DMS 273 (cell line): ENCODE data around the gene CPT1A.

ENCODE experiments used
- DNase-seq: peaks from one replicate; lab custom pipeline; 2025; ENCODE audit not compliant: unreplicated experiment; lab: John Stamatoyannopoulos, UW

Gene CPT1A

DNA sequence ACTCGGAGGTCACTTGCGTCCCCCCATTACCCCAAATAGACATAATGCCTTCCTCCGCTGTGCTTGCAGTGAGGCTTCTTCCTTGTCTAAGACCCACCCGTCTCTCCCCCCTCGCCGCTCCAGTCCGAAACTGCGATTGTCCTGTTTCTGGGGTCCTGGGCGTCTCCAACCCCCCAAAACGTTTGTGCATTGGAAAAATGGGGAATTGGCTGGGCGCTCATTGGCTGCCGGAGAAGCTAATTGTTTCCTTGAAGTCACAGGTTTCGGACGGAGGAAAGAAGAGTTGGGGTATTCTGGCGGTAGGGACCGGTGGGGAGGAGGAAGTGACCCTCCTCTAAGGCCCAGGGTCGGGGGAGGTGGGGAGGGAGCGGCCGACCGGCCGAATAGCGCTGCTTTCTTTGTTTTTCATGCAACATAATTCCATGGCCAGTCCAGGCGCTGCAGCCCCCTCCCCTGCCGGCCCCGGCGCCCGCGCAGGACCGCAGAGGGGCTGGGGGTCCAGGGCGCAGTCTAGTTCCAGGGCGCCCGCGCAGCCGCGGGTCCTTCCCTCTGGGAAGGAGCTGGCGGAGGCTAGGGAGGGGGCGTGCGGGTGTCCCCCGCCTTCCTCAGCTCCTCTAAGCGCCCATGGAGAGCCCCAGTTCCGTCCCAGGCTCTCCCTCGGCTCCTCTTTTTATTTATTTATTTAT lies 12.7 kb upstream of the CPT1A start:
- no peak for DNase-seq

DNA sequence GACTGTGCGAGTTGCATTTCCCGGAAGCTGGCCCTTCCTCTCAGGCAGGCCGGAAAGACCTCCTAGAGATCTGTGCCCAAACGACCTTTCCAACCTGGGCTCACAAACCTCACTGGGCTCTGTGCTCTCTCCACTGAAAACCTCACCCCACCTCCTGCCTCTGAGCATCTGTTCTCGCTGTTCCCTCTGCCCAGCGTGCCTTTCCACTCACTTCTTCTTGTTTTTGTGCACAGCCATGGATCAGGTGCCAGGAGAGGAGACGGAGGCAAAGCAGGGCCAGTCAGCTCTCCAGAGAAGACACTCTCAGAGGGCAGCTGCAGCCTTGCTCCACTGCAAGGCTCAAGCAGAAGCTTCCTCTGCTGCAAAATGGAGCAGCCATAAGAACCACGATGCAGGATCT lies 10.9 kb upstream of the CPT1A start:
- DNase-seq, result no peak

DNA sequence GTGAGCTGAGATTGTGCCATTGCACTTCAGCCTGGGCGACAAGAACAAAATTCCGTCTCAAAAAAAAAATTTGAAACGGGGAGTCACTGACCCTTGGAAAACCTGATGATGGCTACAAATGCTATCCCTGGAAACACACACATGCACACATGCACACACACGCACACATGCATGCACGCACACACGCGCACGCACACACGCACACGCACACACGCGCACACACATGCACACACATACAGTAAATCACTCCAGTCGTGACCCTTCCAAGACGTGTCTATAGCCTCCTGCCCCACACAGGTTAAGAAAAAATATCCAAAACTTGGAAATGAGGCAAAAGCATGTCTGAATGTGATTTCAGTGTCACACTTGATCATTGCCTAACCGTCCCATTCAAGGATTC lies 6.7 kb upstream of the CPT1A start:
- DNase-seq, result no peak

DNA sequence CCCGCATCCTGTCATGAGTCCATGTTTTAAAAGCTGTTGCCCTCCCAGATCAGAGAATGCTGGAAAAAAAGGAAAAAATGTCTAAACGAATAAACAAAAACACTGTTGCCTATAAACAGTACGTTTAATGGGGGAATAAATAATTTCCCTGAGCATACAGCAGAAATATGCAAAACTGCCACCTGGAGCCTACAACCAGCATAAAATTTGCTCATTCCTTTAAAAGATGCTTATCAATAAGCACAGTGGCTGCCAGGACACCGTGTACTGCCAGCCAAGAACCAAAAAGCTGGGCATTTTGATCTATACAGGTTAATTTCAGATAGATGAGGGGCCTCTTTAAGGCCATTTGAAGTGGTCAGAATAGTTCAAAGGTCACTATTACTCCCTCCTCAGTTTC lies 5.7 kb upstream of the CPT1A start:
- DNase-seq, result no peak

DNA sequence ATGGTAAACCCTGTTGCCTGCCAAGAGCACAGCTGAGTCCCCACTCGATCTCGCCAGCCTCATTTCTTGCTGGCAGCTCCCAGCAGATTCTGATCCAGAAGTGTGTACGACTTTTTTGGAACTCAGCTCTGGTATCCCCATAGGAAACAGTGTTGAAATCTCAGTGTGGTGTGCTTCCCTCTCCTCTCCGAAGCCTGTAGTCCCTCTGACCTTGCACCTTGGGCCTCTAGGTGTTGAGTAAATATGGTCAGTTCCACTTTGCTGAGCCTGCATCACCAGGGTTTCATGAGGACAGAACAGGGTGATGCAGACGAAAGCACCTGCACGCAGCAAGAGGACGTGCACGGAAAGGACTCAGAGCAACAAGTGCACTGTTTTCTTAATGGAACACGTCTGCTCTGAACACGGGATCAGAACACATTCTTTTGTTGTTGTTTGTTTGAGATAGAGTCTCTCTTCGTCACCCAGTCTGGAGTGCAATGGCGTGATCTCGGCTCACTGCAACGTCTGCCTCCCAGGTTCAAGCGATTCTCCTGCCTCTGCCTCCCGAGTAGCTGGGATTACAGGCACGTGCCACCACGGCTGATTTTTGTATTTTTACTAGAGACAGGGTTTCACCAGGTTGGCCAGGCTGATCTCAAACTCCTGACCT lies 3.8 kb upstream of the CPT1A start:
- DNase-seq, result no peak

DNA sequence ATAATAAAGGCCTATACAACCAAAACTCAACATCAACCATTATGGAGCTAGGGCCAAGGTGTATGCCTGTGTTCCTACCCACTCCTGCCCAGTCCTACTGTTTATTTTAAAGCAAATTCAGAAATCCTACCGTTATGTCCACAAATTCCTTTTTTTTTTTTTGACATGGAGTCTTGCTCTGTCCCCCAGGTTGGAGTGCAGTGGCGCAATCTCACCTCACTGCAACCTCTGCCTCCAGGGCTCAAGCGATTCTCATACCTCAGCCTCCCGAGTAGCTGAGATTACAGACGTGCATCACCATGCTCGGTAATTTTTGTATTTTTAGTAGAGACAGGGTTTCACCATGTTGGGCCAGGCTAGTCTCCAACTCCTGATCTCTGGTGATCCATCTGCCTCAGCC lies 3.1 kb upstream of the CPT1A start:
- no peak for DNase-seq

DNA sequence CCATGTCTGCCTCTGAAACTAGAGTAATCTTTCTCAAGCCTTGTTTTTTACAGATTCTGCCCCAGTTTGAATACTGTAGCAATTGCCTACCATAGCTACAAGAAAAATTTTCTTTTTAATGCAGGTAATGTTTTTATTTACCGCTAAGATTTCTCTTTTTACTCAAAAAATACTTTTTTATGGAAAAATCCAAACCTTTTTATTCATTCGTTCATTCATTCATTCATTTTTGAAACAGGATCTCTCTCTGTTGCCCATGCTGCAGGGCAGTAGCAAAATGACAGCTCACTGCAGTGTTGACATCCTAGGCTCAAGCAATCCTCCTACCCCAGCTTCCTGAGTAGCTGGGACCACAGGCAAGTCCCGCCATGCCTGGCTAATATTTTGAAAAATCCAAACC lies 2.7 kb upstream of the CPT1A start:
- no peak for DNase-seq

DNA sequence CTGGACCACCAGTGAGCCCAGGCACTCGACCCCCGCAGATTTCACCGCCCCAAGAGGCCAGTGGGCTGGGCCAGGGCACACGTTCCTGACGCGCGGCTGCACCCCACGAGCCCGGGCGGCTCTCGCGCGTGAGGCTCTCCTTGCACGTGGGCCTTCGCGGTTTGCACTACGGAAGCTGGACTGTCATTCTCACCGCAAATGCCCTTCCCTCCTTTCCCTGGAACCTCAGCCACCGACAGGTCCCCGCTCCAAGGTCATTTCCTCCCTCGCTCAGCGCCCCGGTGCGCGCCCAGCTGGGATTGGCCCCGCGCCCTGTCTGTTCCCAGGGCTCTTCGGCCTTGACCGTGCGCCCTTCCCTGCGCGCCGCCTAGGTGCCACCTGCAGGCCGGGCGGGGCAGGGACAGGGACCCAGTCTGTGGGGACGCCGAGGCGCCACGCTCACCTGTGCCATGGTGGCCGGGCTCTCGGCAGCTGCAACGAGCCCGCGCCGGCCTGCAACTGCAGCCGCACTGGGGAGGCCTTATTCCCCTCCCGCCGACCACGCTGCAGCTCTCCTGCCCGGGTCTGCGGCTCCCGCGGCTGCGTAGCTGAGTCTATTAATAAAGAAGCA lies 2.1 kb upstream of the CPT1A start:
- DNase-seq, result peak; percentile 77

DNA sequence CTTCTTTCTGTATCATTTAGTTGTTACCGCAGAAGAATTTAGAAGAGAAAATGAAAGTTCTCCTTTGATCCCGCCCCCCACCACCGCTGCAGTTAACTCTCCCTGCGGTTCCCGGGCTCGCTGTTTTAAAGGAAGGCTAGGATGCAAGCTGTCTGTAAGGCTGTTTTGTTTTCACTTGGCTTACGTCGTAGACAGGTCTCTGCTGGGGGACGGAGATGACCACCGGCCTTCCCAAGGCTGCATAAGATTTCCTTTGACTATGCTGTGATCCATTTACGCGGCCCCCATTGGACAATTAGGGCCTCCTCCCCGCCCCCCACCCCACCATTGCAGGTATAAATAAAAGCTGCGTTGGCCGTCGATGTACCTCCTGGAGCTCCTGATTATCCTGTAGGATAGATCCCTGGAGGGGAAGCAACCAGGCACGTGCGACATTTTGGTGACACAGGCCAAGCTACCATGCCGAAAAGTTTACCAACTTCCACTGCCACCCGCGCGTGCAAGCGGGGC lies 1.4 kb upstream of the CPT1A start:
- DNase-seq, result peak; percentile 16

DNA sequence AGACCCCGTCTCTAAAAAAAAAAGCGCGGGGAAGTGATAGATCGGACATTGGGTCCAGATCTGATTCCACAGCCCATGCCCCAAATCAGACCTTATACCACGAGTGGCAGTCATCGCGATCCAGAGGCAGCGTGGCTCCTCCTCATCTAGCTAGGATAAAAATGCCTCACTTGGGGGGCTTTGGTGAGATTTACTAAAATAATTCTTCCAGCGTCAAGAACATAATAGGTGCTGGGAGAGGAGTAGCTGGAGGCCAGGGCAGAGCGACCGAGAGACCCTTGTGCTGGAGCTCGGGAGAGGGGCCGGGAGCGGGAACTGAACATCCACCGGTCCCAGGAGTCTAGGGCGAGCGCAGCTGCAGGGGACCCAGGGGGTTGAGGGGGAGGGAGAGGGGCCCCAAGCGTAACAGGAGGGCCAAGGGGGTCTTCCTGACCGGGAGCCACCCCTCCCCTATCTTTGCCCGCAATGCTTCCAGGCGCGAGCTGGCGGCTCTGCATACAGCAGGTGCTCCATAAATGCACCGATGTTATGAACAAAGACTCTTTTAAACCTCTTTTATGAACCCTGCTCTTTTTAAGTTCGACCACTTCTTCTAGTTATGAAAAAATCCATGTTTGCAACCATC lies 823 bp upstream of the CPT1A start:
- no peak for DNase-seq

DNA sequence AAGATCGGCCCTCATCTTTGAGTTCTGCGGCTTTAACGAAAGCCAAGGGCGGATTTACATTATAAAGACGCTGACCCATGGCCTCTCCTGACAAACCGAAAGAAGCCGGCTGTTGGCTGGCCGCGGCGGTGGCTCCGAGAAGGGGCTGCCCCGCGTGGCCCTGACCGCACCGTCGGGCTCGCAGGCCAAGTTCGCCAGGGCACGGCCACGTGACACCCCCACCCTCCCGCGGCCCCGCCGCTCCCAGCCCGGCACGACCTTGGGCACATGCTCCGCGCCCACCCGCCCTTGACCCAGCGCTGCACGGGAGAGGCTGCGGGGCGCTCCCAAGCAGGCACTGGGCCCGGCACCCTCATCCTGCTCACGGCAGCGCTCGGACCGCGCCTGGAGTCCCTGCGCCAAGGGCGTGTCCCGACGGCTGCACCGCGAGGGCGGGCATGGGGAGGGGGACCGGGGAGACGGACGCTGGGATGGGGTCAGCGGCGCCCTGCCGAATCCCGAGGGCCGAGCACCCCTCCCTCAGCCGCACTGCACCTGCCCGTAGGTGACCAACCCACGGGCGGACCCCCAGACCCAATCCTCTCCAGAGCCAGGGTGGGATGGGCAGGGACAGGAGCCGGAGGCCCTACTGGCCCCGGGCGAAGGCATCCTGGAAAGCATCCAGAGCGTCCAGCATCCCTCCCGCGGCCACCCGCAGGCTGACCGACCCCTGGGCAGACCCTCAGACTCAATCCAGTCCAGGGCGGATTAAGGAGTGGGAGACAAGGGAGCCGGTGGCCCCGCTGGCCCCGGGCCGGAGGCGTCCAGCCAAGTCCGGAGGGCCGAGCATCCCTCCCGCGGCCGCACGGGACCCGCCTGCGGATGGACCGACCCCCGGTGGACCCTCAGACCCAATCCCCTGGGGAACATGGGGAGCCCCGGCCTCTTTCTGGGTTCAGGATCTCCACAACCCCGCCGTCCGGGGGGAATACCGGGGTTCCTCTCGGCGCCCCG lies 759 bp downstream of the CPT1A start:
- DNase-seq, result peak; percentile 37

DNA sequence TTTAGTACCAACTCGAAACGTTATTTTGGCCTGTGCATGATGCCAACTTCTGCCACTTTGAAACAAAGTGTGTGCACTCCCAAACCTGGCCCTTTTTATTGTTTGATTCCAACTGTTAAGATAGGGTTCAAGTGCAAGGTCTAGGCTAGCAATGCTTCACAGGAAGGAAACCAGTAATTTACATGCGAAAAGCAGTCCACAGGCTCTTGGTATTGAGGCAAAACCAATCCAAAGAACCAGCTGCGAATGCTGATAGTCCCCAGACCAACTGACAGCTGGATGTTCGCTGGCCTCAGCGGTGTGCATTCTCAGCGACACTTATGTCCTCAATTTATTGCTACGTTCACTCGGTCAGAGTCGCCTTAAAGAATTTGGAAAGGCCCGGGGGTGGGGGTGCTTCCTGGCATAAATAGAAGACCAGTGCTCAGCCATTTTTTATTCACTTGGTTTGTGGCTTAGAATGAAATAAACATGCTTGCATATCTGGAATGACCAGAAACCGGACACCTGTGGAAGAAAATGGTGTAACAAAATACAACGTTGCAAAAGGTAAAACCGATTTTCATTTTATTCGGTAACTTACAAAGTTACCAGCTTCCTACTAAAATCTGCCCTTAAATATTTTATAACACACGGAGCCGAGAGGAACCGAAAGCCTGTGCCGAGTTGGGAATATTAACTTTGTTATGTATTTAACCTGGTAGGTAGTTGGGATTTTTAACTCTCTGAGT lies 1.6 kb downstream of the CPT1A start:
- peak; percentile 66 for DNase-seq

DNA sequence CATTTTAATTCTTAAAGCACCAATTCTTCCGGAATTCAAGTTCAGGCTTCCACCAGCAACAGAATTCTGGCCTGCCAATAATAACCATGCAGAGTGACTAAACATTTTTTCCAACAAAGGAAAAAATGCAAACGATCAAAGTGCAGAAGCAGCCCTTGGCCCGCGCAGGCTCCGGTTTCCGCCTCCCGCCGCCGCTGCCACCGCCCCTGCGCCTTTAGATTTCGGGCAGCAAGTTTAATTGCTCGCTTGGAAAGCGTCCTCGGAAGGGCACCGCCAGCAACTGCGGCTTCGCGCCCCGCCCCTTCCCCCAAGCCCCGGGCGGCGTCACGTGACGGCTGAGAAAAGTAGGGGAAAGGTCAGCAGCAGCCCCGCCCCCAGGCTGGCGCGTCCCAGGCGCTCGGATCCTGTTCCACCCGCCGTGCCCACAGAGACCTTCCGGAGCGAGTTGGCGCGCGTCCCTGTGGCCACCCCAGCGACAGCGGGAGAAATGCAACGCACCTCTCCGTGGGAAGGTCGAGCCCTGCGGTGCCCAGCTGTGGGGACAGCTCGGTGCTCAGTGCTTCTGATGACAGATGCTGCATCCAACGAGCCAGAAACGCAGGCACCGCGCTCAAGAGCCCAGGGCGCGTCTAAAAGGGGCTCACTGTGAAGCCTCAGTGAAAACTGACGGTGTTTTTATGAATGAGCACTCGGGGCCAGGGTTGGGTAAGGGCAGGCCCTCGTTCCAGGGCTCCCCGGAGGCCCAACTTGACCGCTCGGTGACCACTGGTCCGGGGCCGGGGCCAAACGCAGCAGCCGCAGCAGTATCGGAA lies 2.5 kb downstream of the CPT1A start:
- DNase-seq, result peak; percentile 96

DNA sequence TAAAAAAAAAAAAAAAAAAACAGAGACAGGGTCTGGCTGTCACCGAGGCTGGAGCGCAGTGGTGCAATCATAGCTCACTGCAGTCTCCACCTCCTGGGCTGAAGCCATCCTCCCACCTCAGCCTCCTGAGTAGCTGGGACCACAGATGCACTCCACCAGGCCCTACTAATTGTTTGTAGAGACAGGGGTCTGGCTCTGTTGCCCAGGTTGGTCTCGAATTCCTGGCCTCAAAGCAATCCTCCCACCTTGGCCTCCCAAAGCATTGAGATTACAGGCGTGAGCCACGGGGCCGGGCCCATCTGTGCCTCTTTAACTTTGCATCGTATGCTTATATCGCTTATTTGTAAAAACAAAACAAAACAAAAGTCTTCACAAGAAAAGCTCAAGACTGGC lies 3.1 kb downstream of the CPT1A start:
- DNase-seq, result no peak

DNA sequence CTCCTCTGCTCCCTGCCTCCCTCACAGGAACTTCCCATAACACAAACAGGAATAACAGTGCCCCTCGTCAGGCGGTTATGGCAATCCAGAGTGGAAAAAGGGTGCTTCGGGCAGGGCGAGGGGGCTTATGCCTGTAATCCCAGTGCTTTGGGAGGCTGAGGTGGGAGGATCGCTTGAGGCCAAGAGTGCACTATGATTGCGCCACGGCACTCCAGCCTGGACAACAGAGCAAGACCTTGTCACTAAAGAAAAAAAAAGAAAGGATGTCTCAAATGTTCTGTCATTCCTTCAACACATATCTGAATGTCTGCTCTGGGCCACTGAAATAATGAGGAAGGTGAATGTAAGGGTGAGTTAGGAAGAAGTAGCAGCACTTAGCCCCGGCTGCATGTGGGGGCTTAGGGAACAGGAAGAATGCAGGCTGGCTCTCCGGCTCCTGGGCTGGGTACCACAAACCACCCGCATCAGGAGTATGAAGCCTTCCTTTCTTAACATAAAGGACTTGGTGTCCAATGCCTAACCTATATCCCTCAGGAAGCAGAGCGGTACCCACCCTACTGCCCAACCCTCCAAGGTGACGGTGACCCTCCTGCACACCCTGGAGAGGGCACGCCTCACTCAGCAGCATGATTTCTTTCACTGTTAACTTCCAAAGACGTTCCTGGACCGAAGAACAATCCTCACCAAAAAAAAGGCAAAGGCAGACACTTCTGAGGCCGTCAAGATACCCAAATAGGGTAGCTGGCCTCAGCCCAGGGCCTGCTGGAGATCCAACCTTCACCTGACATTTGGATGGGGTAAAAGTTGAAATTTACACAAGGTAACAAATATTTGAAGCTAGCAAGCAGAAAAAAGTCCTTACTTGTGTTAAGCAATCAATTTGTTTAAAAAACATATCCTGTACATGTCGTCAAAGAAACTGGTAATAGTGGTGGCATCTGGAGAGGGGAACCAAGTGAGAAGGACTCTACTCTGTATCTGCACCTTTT lies 3.8 kb downstream of the CPT1A start:
- DNase-seq, result no peak

DNA sequence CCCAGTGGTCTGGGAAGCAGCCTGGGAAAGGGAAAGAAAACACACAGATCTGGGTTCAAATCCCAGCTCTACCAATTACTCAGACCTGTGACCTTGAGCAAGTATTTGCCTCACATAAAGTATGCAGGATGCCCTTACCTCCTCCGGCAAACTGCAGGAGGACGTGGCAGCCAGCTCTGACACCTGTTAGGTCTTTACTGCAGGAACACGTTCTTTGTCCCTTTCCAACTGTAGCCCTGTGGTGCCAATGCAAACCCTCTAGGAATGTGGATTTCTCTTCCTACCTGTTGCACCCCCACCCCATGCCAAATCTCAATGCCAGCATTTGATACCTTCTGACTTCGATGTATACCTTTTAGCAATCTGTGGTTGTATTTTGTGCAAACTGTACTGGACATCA lies 6.0 kb downstream of the CPT1A start:
- DNase-seq, result no peak

DNA sequence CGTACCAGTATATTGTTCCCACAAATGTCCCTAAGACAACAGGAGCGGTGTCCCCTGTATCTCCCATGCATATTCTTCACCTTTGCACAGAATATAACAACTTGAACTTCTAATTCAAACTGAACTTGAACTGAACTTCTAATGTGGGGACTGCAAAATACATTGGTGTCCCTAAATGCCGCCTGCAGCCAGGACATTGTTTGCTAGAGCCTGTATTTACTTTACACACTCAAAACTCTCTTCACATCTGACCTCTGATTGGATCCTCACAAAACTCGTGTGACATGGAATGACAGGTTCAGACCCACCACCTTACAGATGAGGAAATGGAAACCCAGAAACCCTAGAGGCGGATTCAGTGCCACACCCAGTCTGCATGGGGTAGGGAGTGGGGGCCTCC lies 6.4 kb downstream of the CPT1A start:
- no peak for DNase-seq
